HG02981 (cell line): ENCODE results near the gene CERK.
"Not testable (repeated sequence)": the region's sequence is repeated elsewhere in the genome, so short reads cannot be mapped to it uniquely, and the experiment has no call there.

Experiments used
- ATAC-seq: cut with Tn5 transposase; IDR thresholded peaks from one replicate; pipeline ENCODE4 v1.9.1; 2021; ENCODE audit warnings: mild to moderate bottlenecking, moderate library complexity; ENCODE audit not compliant: unreplicated experiment

The CERK gene

DNA sequence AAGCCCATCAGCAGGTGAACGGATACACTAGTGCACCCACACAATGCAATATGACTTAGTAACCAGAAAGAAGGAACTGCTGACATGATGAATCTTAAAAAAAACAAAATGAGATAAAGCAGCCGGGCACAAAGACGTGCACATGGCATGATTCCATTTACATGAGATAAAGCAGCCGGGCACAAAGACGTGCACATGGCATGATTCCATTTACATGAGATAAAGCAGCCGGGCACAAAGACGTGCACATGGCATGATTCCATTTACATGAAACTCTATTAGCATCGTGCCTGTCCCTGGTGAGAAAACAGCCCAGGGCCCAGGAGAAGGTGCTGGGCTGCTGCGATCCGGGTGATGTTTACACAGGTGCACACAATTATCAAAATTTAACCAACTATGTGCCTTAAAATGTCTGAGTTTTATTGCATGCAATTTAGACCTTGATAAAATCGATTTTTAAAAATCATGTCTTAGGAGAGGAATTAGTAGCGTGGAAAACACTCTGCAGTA is 3.8 kb downstream of the CERK start:
- not testable (repeated sequence) for ATAC-seq

DNA sequence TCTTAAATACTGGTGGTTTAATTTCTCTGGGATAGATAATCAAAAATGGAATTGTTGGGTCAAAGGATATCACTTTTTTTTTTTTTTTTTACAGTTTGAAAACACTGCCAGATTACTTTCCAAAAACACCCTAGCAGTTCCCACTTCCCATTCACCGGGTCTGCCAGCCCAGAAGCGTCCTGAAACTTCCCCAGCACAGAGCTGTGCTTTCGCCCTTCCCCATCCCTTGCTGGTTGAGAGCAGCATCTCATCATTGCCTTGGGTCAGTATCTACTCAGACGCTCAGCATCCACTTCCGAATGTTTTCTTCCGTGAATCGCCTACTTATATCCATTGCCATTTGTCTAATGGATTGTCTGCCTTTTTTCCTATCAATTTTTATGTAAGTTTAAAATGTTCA is 5.5 kb downstream of the CERK start:
- ATAC-seq = no peak

- no peak for ATAC-seq
Measured at GRCh38 chr22:46732041-46732379, 6.0 kb downstream of the CERK start.

GRCh38 chr22:46731246-46732040 is 6.6 kb downstream of the CERK start:
- ATAC-seq = no peak

DNA sequence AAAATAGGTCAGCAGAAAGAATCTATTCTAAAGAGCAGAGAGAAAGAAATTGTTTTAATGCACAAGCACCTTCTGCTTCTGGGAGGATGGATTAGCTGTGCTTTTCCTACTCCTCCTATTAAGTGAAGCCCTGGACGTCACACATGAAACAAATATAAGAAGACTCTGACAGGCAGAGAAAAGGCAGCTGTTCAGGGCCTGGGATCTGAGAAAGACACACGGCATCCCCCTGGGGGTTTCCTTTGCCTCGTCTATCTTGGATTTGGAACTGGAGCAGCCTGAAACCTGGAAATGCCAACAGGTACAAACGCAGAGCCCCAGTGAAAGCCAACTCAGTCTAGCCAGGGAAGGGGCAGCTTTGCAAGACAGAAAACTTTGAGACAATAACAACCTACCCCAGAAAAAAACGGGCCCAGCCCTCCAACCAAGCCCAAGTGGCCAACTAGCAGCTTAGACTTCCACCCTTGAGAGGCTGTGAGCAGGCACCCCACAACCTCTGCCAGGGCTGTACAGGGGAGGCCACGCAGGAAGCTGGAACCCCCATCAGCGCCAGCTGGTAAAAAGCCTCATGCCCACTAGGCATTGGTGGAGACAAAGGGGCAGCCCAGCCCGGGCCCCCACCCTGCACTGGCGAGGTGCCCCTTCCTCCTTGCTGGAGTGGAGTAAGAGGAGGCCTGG is 7.3 kb downstream of the CERK start:
- no peak for ATAC-seq

DNA sequence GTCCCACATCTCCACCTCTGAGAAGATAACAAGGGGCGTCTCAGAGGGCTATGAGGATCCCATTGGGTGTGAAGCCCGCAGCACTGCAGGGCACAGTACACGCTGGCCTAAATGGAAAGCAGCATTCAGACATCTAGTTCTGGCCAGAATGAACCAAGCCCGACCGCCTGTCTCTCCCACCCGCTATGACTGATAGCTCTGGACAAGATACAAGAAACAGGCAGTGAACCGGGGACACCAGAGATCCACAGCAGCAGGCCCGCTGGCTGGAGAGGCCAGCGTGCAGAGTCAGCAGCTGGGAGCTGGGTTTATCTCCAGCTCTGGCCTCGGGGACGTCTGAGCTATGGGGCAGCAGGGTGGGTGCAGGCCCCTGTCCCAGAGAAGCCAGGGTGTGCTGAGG is 9.6 kb downstream of the CERK start:
- no peak for ATAC-seq

- no peak for ATAC-seq
Measured at GRCh38 chr22:46727813-46728364, 10.2 kb downstream of the CERK start.

DNA sequence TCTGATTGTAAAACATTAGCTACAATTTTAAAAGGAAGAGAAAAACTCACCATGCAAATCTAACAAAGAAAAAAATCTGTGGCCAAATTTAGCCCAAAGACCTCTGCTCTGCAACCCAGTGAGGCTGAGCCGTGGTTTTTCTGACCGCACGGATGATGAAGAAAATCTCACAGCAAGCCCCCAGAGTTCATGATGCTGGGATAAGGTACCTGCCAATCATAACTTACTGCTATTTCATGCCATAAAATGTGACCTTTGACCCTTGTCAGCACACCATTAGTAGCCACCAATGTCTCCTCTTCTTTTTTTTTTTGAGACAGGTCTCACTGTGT is 11.1 kb downstream of the CERK start:
- ATAC-seq = no peak

GRCh38 chr22:46726066-46726985 is 11.7 kb downstream of the CERK start:
- ATAC-seq = no peak

DNA sequence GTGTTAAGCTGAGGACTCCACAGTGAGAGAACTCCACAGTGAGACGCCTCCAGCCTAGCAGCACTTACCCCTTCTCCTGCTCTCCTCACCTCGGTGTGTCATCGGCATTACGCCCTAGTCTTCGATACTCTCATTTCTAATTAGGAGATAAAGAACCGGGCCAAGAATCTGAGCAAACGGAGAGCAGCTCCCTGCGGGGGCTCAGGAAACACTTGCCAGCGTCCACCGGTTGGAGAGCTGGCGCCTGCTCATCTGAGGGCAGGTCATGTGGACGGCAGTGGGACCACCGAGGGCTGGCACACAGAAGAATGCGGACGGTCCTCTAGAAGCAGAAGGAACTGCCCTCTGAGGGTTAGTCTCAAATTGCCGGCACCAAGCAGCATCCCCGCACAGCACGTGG is 13.0 kb downstream of the CERK start:
- ATAC-seq = no peak

- ATAC-seq = no peak
Measured at GRCh38 chr22:46723882-46724281, 14.2 kb downstream of the CERK start.

- no peak for ATAC-seq
Measured at GRCh38 chr22:46721501-46722085, 16.5 kb downstream of the CERK start.

GRCh38 chr22:46719921-46720320 is 18.1 kb downstream of the CERK start:
- no peak for ATAC-seq

- ATAC-seq = no peak
Measured at GRCh38 chr22:46714550-46714949, 23.5 kb downstream of the CERK start.

GRCh38 chr22:46712288-46712687 is 25.8 kb downstream of the CERK start:
- no peak for ATAC-seq

GRCh38 chr22:46710806-46711205 is 27.2 kb downstream of the CERK start:
- no peak for ATAC-seq

GRCh38 chr22:46708766-46709330 is 29.2 kb downstream of the CERK start:
- no peak for ATAC-seq

GRCh38 chr22:46707827-46708570 is 30.1 kb downstream of the CERK start:
- no peak for ATAC-seq

DNA sequence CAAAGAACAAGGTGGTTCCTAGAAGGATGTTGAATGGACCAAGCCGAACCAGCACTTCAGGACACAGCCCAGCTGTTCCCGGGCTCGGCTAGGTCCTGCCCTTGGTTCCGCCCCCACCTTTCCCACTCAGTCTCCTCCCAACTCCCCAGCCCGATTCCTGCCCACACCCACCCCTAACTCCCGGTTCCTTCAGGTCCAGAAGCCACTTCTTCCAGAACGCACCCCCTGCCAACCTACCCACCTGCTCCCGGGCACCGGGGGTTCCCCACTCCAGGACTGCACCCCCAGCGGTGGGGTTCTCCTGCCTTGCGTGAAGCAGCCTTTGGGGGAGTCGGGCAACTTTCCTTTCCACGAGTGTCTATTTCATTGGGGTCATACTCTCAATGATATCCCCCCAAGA is 30.7 kb downstream of the CERK start:
- ATAC-seq = no peak

- no peak for ATAC-seq
Measured at GRCh38 chr22:46706060-46706459, 32.0 kb downstream of the CERK start.
